Activated naive CD4-positive, alpha-beta T cell treated with anti-CD3 and anti-CD28 coated beads, Interleukin-2, amount 50 U/mL, for 72 hours (primary cell): ENCODE measurements around the gene SPCS3. TPM values are rescaled to one million over a fixed set of nuclear protein-coding genes. Genes with fewer than 3 reads are reported as not detected.

Experiments
- ATAC-seq, 2 donors: fragments of 150-1000 bp; cut with Tn5 transposase; 2 replicates each; pipeline ENCODE4 v1.10.0; 2021; ENCODE audit warnings: mild to moderate bottlenecking in 2 of 2, moderate library complexity in 2 of 2
- DNase-seq, 2 donors: peaks; one replicate each; pipeline ENCODE4 v3.0.0; 2021 to 2022; ENCODE audit warnings: low spot score in 2 of 2
- H3K27ac Mint-ChIP-seq, 2 donors: one replicate each; pipeline ENCODE4 v1.8.0; 2022; ENCODE audit warnings: mild to moderate bottlenecking in 2 of 2, mixed read lengths in 2 of 2
- H3K36me3 Mint-ChIP-seq, 2 donors: one replicate each; pipeline ENCODE4 v1.8.0; 2022; ENCODE audit warnings: mixed read lengths in 2 of 2
- H3K9me3 Mint-ChIP-seq, 2 donors: one replicate each; pipeline ENCODE4 v1.8.0; 2022; ENCODE audit warnings: mixed read lengths in 2 of 2
- total RNA-seq, 2 donors: library from RNA; stranded (reverse); gene quantifications; one replicate each; pipeline ENCODE4 v1.2.3, GENCODE V29; 2022

SPCS3 gene
- total RNA-seq, 2 donors from 2014 or later = 91.9 to 153 TPM

DNA sequence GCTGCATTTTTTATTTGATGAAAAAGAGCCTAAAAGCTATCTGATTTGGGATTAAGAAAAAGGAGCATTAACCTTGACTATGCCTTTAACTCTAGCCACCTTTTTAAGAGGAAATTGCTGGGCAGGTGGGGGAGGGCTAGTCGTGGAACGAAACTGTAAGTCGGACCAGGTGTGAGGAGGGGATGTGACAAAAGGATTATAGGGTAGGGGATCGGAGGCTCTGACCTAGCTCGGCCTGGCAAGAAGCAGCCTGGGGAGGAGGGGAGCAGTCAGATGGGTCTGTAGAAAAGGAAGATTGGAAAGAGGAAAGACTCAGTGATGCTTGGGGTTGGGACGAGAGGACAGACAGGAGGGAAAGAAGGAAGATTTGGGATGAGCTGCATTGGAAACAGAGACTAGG is 21.1 kb upstream of the SPCS3 start:
- no peaks in the 10 kb centered on the region for H3K36me3 Mint-ChIP-seq
- no peaks in the 10 kb centered on the region for H3K9me3 Mint-ChIP-seq
- no peak for DNase-seq
- no peak for ATAC-seq
- H3K27ac Mint-ChIP-seq = no peak overlapping the region

- no peak for DNase-seq
- Mint-ChIP-seq H3K36me3 (no peaks in the 10 kb centered on the region), H3K27ac (no peak overlapping the region), H3K9me3 (no peaks in the 10 kb centered on the region)
- ATAC-seq = no peak
Measured at GRCh38 chr4:176300036-176300435, 19.7 kb upstream of the SPCS3 start.

DNA sequence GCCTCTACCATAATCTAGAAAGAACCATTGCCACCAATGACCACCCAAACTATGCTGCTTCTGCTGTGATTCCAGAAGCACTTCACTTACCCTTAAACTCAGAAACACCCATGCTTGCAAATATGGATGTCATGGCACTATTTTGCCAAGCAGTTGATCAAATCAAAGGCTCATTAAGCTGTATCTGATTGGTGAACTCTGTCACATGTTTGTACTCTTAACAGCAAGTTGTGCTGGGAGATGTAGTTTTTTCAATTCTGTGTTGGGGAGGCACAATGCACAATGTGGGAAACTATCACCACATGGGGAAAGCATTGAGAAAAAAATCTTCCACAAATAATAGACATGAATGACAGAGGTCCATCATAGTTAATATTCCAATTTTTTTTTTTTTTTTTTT is 19.2 kb upstream of the SPCS3 start:
- ATAC-seq (no peak), DNase-seq (no peak)
- Mint-ChIP-seq H3K9me3 (no peaks in the 10 kb centered on the region), H3K27ac (no peak overlapping the region), H3K36me3 (no peaks in the 10 kb centered on the region)

DNA sequence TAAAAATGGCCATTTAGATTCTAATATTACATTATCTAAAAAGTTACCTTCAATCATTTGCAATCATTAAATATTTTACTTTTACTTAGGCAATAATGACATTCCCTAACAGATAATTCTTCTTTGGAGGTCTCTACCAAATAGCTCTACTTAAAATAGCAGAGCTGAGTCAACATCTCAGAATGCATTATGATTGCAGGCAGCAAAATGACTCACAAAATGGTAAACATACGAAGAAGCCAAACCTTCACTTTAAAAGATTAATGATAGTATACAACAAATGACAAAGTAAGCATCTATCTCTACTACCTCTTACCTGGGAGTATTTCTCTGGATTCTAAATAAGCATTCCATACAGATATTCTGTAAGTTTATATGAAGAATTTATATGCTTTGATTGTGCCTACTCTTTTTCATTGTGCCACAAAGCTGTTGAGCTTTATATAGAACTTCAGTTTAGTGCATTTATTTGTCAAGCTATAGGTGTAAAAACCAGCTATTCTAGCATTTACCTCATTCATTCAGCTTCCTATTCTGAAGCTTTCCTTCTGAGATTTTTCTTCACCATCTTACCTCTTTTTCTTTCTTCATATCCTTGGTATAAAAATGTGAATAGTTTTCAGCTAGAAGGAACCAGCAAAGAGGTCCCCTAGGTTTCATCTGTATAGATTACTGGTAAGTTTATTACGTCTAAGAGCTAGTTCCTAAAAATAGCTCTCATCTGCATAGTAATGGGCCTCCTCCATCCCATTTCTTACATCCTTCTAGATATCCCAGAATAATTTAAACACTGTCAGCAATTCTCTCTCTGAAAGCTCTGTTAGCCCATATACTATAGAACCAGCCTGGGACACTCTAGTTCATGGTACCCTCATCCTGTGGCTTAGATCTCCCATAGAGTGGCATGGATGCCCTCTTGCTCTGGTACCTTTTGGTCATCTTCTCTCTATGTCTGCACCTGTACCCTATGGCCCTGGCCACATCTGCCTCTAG is 17.2 kb upstream of the SPCS3 start:
- Mint-ChIP-seq H3K9me3 (no peaks in the 10 kb centered on the region), H3K27ac (no peak overlapping the region), H3K36me3 (no peaks in the 10 kb centered on the region)
- ATAC-seq (no peak), DNase-seq (no peak)

DNA sequence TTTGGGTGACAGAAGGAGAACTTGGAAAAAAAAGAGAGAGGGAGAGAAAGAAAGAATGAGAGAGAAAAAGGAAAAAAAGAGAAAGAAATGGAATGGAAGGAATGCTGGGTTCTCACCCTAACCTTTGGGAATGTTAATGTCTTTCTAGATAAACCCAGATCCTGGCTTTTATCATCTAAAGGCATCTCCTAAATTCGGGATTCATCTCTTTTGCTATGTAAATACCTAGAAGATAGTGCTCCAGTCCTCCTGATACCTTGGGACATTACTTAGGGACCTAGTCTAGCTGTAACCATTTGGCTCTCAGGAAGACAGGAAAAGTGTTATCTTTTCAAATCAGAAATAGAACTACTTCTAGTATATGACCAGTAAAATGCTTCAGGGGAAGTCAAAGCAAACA is 15.8 kb upstream of the SPCS3 start:
- Mint-ChIP-seq H3K36me3 (no peaks in the 10 kb centered on the region), H3K27ac (no peak overlapping the region), H3K9me3 (no peaks in the 10 kb centered on the region)
- ATAC-seq (no peak), DNase-seq (no peak)

- DNase-seq (no peak), ATAC-seq (no peak)
- no peaks in the 10 kb centered on the region for H3K9me3 Mint-ChIP-seq
- H3K27ac Mint-ChIP-seq = no peak overlapping the region
- H3K36me3 Mint-ChIP-seq = no peaks in the 10 kb centered on the region
Measured at GRCh38 chr4:176306837-176307665, 12.7 kb upstream of the SPCS3 start.

DNA sequence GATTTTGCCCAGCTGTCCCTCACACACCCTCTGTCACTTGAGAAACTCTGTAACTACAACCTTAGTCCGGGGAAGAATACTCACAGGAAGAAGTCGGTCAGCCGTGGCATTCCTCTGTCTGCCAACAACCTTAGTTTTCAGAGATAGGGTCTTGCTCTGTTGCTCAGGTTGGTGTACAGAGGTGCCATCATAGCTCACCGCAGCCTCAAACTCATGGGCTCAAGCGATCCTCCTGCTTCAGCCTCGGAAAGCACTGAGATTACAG is 12.2 kb upstream of the SPCS3 start:
- no peak for DNase-seq
- Mint-ChIP-seq H3K27ac (no peak overlapping the region), H3K9me3 (no peaks in the 10 kb centered on the region), H3K36me3 (no peaks in the 10 kb centered on the region)
- no peak for ATAC-seq

- Mint-ChIP-seq H3K36me3 (no peaks in the 10 kb centered on the region), H3K9me3 (no peaks in the 10 kb centered on the region), H3K27ac (no peak overlapping the region)
- ATAC-seq = no peak
- DNase-seq = no peak
Measured at GRCh38 chr4:176308441-176308840, 11.3 kb upstream of the SPCS3 start.

DNA sequence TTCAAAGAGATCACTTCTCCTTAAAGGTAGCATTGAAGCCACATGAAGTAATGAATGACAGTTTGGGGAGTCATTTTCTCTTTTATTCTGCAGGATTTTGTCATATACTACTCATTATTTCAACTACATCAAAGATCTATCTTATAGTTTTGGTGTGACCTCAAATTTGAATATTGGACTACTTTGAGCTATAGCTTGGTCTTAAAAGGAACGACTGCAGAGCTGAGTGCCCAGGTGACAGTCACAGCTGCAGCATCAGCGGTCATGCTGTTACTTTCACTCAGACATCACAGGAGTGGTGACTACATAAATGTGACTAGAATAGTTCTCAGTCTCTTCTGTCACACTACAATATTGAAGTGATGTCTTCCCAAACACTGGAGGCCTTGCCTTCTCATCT is 10.7 kb upstream of the SPCS3 start:
- Mint-ChIP-seq H3K9me3 (no peaks in the 10 kb centered on the region), H3K27ac (no peak overlapping the region), H3K36me3 (no peaks in the 10 kb centered on the region)
- peak; percentile 59 to 68 for ATAC-seq
- no peak for DNase-seq

- Mint-ChIP-seq H3K27ac (no peak overlapping the region), H3K36me3 (no peaks in the 10 kb centered on the region), H3K9me3 (no peaks in the 10 kb centered on the region)
- DNase-seq (no peak), ATAC-seq (no peak)
Measured at GRCh38 chr4:176309772-176310171, 10.0 kb upstream of the SPCS3 start.

DNA sequence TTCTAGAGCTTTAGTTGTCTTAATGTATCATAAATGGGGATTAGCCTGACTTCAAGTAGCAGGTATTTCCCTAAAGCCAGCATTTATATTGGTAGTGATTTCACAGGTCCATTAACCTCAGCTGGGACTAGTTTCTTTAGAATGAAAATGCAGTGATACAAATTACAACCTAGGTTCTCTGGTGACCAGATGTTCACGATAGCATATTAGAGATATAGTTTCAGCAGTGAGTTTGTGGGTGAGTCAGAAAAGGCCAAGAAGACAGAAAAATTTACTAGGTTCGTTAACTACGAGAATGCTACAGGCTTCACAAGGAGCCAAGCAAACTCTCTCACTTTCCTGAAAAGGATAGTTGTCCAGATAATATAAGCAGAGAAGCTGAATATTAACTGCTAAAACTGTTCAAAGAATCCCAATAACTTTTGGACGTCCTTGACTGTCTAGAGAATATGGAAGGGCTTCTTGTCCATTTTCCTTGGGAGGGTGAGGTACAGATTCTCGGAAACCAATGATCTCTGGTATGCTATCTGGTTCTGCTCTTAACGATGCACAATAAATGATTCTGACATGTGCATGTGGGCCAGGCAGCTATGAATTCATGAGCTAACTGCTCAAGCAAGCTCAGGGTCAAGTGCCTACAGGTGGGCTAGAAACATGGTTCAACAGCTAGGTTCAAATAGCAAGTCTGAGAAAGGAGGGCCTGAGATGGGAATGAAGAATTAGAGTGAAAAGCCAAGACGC is 6.0 kb upstream of the SPCS3 start:
- Mint-ChIP-seq H3K9me3 (no peaks in the 10 kb centered on the region), H3K36me3 (no peaks in the 10 kb centered on the region), H3K27ac (no peak overlapping the region)
- DNase-seq = no peak
- no peak for ATAC-seq

DNA sequence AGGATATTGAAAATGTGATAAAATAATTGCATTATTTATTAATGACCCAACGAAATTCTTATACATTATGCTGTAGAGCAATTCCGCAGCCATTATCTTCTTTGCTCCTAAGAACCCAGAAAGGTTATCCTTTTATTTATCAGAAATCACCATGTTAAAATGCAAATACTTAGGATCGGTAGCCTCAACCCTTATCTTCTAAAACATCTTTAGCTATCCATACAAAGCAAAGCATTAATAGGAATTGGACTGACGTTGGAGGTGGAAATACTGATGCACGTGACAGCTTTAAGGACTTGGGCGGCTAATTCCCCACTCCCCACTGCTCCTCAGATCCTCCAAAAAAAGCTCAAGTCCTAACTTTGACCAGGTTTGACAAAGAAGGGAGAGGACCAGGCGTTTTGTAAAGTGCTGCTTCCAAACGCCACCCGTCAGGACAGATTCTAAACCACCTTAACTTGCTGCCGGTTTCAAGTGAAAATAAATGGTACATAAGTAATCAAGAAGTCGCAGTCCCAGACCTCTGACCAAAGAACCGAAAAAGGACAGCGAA is 539 bp upstream of the SPCS3 start:
- Mint-ChIP-seq H3K9me3 (no peaks in the 10 kb centered on the region), H3K27ac (peak overlapping the region; percentile 50 to 95), H3K36me3 (peaks cover 13 to 14% of the 10 kb centered on the region in 2 donors)
- ATAC-seq = peak; percentile 1
- DNase-seq = no peak

DNA sequence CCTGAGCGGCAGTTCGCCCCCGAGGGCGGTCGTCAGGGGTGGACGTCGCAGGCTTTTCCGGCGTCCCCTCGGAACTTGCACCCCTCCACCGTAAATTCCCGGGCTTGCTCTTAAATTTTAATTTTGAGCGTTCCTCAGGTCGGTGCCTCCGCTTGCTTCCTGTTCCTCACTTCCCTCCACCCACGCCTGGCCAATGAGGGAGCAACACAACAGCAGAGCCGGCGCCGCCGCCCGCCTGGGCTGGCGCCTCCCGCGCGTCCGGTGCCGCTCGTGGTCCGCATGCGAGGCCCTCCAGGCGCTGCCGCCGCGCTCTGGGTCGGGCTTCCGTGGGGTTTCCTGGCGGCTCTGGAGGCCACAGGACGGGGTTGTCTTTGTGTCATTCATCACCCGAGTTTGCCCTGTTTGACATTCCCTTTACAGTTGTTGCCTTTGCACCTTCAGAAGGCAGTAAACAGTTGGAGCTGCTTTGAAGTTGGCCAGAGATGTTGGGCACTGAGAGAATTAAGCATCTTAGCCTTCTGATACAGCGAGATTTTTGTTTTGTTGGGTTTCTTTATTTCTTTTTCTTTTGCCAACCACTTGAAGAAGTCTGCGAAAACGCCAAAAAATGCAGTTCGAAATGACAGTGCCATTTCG is 692 bp downstream of the SPCS3 start:
- DNase-seq = peak; percentile 84 to 90
- peak; percentile 82 to 83 for ATAC-seq
- H3K27ac Mint-ChIP-seq = peak overlapping the region; percentile 95 to 99
- peaks cover 13 to 19% of the 10 kb centered on the region in 2 donors for H3K36me3 Mint-ChIP-seq
- no peaks in the 10 kb centered on the region for H3K9me3 Mint-ChIP-seq

GRCh38 chr4:176320976-176321361 is 1.2 kb downstream of the SPCS3 start:
- ATAC-seq (no peak), DNase-seq (no peak)
- Mint-ChIP-seq H3K9me3 (no peaks in the 10 kb centered on the region), H3K36me3 (peaks cover 13 to 19% of the 10 kb centered on the region in 2 donors), H3K27ac (peak overlapping the region; percentile 95 to 99)

DNA sequence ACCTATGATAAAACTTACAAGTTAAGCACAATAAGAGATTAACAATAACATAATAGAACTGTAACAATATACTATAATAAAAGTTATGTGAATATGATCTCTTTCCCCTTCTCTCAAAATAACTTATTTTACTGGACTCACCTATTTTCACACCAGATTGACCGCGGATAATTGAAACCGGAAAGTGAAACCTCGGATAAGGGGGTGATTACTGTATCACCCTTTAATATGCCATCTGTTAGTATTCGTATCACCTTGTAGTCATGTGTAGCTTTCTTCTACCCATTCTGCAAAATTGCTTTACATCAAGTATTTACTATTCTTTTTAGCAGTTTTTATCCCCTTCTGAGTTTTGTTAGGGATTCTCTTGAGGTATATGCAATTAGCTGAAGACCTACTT is 1.8 kb downstream of the SPCS3 start:
- DNase-seq = no peak
- H3K27ac Mint-ChIP-seq = peak overlapping the region; percentile 95 to 99
- no peak for ATAC-seq
- H3K9me3 Mint-ChIP-seq = no peaks in the 10 kb centered on the region
- peaks cover 13 to 19% of the 10 kb centered on the region in 2 donors for H3K36me3 Mint-ChIP-seq

- Mint-ChIP-seq H3K9me3 (no peaks in the 10 kb centered on the region), H3K27ac (no peak overlapping the region), H3K36me3 (peaks cover 13 to 25% of the 10 kb centered on the region in 2 donors)
- DNase-seq (no peak), ATAC-seq (no peak)
Measured at GRCh38 chr4:176323511-176324160, 3.9 kb downstream of the SPCS3 start.
